ENCODE measurements around the gene SLC4A1AP.
A peak's percentile ranks its signal among the peaks of the same experiment; 100 is the strongest.

The SLC4A1AP gene

DNA sequence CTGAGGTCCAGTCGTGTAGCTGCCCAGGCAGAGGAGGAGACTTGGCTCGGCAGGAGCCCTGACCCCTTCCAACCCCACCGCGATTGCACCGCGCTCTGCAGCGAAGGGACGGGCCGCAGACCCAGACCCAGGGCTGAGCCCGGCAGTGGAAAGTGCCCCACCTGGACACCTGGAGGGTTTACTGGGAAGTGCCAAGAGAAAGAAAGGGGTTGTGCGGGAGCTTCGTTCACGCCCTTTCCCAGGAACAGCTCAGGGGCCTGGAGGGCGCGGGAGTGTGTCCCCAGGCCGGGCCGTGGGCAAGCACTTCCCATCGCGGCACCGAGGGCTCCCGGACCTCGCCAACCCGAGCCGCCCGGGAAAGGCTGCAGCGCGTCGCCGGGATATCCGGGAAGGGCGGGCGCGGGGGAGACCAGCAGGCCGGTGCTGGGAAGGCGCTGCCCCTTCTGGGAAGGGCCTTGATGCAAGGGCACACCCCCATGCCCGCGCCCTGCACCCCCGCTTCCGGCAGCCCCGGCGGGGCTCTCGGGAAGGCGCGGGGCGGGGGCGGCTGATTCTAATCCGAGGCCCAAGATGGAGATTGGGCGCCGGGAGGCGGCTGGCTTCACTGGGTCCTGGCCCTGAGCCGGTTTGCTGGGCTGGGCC, 71.7 kb downstream of the SLC4A1AP start:
- DNase-seq (ENCODE audit: low read depth): peak; percentile 38
- H3K4me3 ChIP-seq (ENCODE audit: low read depth, low read length): peak overlapping the region; percentile 34

DNA sequence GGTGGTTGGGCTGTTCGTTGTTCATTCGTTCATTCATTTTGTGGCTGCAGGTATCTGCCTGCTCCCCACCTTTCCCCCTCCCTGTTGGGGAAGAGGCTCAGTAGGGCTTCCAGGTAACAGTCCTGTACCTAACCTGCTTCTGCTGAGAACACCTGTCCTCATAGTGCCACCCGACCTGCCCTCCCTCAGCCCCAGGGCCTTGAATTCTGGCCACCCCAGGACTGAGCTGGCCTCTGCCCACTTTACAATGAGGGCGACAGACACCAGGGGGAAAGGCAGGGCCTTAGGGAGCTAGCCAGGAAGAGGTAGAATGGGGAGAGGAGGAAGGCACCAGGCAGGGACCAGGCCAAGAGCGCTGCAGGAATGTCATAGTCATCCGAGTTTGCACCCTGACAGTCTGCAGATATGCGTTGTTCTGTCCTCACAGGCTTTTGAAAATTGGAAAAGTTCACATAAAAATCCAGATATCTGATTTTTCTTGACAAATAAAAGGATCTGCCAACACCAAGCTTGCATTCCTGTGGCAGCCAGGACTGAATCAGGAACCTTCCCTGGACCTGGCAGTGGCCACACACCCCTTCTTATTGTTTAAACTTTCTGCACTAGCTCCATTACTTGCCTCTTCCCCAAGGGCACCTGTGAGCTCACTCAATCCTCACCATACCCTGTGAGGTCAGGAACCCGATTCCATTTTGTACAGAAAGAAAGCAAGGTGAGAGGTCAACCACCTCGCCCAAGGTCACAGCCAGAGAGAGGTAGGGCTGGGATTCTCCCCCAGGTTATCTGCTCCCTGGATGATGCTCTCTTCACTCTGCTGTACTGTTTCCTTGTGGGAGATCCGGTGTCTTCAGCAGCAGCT, 72.6 kb downstream of the SLC4A1AP start:
- no peak overlapping the region for H3K4me3 ChIP-seq (ENCODE audit: low read depth, low read length)
- no peak for DNase-seq (ENCODE audit: low read depth)

DNA sequence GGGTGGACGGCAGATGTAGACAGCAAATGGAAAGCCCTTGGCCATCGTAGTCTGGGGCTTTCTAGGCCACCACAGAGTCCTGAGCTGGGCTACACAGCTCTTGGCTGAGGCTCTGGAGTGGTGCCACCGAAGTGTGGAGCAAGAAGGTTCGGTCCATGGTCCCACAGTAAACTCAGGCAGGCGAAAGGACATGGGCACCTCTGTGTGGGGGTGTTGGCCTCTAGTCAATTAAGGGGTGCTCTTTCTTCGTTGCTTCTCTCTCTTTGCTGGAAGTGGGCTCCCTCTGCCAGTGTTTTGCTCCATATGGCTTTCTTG, 73.2 kb downstream of the SLC4A1AP start:
- no peak for DNase-seq (ENCODE audit: low read depth)

DNA sequence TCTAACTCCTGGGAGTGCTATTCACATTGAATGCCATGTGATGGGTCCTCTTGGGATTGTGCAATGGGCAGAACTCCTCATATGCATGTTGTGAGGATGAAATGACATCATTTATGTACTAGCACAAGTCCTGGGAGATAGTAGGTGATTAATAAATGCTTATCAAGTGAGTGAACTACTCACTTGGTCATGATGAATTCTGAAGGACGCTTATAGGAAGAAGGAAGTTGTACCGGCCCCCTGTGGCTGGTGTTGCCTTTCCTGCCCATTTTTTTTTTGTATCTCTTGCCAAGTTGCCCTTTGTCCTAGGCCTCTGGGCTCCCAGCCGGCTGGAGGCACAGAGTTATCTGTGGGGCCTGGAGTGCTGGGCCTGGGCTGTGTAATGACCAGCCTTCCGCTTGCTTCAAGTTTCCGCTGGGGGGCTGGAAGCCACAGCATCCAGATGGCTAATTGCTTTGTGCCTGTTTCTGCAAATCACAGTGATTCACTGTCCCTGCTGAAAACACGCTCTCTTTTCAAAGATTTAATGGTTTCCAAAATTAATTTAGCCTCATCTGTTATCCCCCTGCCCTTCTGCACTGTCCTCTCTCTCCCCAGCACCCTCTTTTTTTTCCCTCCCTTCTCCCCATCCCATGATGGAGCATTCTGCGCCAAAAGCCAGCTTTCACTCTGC, 74.1 kb downstream of the SLC4A1AP start:
- peak; percentile 90 for DNase-seq (ENCODE audit: low read depth)
- no peak overlapping the region for H3K4me3 ChIP-seq (ENCODE audit: low read depth, low read length)

More for the DNA sequence above, 73.2 kb downstream of the SLC4A1AP start:
- H3K4me3 ChIP-seq (ENCODE audit: low read depth, low read length): no peak overlapping the region

DNA sequence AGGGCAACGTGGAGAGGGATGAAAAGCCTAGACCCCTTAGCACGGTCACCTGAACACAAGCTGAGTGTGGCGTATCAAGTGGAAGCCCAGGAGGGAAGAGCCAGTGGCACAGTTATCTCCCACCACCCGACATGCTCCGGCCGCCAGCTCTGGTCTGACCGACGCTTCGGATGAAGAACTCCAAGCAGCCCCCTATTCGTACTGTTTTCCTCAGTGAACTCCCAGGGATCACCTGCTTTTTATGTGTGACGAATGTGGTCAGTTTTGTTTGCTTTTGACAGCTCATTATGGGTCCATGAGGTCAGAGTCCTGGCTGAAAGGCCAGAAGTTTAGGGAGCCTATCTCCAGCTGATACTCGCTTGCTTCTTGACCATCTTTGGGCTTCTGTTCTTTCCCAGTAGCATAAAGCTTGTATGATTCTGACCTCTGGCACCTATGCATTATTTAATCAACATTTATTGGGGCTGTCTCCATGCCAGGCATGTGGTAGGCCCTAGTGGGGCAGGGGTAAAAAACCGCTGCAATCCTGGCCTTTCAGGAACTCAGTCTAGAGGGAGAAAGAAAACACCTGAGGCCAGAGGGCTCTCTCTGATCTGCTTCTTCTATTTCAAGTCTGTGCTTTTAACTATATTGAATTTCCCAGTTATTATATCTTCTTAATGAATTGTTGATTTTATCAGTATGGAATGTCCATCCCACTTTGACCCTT, 74.8 kb downstream of the SLC4A1AP start:
- H3K4me3 ChIP-seq (ENCODE audit: low read depth, low read length): no peak overlapping the region
- no peak for DNase-seq (ENCODE audit: low read depth)

DNA sequence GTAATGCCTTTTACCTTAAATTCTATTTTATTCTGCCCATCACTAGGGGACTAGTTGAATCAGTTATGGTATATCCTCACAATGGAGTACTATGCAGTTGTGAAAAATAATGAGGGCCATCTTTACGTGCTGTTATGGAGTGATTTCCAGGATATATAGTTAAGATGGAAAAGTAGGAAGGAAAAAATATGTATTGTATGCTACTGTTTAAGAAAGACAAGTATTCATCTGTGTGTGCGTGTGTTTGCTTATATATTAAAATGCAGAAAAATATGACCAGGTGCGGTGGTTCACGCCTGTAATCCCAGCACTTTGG, 75.3 kb downstream of the SLC4A1AP start:
- H3K4me3 ChIP-seq (ENCODE audit: low read depth, low read length): no peak overlapping the region
- no peak for DNase-seq (ENCODE audit: low read depth)

DNA sequence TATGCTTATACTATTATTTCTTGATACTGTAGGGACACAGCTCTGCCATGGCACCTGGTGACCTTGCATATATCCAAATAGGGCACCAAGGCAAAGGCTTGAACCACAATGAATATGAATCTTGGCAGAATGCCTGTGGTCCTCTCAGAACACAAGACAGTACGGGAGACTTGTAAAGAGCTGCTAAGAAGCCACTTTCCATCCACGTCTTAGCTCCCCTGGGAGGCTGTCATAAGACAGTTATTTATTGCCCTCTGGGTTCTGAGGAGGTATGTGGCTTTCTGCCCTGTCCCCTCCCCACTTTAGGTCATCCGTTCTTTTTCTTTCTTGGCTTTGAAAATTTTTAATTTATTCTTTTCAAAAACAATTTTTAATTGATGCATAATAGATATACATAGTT, 78.0 kb downstream of the SLC4A1AP start:
- H3K4me3 ChIP-seq (ENCODE audit: low read depth, low read length): no peak overlapping the region
- no peak for DNase-seq (ENCODE audit: low read depth)

DNA sequence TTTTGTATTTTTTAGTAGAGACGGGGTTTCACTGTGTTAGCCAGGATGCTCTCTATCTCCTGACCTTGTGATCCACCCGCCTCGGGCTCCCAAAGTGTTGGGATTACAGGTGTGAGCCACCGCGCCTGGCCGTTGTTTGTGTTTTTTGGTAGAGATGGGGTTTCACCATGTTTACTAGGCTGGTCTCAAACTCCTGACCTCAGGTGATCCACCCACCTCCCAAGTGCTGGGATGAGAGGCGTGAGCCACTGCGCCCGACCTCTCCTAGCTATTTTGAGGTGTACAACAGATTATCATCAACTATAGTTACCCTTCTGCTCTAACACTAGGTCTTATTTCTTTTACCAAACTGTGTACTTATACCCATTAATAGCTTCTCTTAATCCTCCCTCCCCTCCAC, 78.9 kb downstream of the SLC4A1AP start:
- H3K4me3 ChIP-seq (ENCODE audit: low read depth, low read length): no peak overlapping the region
- no peak for DNase-seq (ENCODE audit: low read depth)
